ENCODE measurements around the gene MAP2K3.
"Not testable (repeated sequence)": the region's sequence is repeated elsewhere in the genome, so short reads cannot be mapped to it uniquely, and the experiment has no call there.

MAP2K3 gene

DNA sequence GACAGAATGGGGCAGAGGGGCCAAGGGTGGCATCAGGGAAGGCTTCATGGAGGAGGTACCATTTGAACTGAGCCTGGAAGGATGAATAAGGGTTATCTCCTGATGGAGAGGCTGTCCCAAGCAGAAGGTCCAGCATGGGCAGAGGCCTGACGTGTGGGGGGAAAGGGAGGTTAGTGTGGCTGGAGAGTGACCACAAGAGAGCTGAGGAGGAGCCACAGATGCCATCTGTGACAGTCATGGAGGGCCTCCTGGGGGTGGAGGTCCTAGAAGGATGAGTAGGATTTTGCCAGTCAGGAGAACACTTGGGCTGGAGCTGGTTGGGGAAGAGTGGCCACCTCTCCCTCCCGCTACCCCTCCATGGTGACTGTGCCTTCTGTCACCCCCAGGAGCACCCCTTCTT, 29.2 kb downstream of the MAP2K3 start:
- DNase-seq = not testable (repeated sequence)

DNA sequence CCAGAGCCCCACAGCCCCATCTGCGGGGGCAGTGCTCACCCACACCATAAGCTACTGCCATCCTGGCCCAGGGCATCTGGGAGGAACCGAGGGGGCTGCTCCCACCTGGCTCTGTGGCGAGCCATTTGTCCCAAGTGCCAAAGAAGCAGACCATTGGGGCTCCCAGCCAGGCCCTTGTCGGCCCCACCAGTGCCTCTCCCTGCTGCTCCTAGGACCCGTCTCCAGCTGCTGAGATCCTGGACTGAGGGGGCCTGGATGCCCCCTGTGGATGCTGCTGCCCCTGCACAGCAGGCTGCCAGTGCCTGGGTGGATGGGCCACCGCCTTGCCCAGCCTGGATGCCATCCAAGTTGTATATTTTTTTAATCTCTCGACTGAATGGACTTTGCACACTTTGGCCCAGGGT, 29.8 kb downstream of the MAP2K3 start:
- DNase-seq = not testable (repeated sequence)

DNA sequence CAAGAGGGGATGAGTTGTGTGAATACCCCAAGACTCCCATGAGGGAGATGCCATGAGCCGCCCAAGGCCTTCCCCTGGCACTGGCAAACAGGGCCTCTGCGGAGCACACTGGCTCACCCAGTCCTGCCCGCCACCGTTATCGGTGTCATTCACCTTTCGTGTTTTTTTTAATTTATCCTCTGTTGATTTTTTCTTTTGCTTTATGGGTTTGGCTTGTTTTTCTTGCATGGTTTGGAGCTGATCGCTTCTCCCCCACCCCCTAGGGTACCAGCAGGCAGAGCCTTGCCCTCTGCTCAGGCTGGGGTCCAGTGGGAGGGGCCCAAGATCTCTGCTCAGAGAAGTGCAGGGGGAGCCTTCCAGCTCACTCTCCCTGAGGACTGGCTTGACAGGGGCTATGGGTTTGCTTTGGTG, 30.2 kb downstream of the MAP2K3 start:
- DNase-seq = not testable (repeated sequence)

DNA sequence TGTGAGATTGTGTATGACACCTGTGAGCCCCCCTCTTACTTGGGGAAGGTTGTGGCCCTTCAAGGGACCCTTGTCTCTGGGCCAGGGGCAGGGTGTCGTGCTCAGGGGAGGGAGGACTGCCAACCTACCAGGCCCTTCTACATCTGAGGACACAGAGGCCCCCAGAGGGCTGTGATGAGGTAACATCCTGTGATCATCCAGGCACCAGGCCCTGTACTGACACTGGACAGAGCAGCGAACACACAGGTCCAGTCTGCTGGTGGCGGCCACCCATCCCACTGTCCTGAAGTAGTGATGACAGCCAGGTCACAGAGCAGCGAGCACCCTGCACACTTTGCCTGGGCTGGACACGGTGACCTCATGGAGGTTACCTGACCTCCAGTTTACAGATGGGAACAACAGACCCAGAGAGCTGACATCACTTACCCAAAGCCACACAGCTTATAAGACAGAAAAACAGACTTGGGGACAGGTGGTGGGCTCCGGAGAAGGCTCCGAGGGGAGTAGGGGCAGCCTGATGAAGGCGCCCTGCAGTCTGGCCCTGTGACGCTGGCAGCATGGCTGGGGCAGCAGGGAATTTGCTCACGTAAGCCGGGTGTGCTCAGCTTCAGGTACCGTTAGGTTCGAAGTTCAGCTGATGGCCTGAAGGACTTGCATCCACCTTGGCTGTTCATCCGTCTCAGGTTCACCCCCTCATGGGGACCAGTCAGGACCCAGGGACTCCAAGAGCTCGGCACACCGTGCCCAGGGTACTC, 30.9 kb downstream of the MAP2K3 start:
- DNase-seq = not testable (repeated sequence)

DNA sequence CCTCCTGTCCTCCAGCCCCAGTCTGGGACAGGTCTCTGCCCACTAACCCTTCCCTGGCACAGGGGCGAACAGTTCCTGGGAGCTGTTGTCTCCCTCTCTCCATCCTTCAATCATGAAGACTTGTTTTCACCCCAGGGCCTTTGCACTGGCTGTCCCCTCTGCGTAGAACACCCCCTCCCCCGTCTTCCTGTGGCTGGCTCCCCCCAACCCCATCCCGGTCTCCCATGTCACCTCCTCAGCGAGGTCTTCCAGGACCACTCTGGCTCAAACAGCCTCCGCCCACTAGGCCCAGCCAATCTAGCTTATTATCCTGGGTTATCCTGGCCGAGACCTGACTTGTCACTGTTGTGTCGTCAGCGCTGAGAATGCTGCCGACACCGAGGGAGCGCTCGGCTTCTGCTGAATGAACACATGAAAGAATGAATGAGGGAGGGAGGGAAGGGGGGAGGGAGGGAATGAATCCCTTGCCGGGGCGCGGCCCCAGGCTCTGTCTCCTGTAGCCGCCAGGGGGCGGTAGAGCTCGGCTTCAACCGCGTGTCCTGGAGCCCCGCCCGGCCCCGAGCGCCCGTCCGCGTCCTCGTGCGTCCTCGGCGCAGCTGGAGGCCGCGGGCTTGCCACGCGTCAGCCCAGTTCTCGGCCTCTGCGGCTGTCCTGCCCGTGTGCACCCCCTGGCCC, 31.8 kb downstream of the MAP2K3 start:
- not testable (repeated sequence) for DNase-seq

DNA sequence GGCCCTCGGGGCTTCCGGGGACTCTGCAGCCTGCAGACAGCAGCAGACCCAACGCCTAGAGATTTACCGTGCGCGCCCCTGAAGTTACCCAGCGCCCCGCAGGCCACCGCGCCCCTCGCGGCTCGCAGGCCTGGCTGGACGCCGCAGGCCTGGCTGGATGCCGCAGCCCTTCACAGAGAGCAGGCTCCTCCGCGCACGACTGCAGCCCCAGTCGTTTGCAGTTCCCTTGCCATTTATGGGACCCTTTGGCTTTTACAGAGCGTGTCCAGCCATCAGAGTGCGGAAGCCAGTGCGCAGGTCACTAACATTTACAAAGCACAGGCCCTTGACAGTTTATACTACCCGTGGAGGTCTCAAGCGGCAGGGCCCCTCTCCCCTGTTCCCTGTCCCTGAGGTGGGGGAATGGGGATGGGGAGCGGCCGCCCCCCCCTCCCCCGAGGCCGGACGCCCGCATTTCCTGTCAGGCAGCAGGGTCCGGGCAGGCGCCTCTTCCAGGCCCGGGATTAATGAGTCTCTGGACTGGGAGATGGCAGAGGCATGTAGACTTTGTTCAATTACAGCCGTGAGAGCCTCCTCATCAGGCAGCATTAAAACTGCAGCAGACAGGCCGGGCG, 32.5 kb downstream of the MAP2K3 start:
- not testable (repeated sequence) for DNase-seq

DNA sequence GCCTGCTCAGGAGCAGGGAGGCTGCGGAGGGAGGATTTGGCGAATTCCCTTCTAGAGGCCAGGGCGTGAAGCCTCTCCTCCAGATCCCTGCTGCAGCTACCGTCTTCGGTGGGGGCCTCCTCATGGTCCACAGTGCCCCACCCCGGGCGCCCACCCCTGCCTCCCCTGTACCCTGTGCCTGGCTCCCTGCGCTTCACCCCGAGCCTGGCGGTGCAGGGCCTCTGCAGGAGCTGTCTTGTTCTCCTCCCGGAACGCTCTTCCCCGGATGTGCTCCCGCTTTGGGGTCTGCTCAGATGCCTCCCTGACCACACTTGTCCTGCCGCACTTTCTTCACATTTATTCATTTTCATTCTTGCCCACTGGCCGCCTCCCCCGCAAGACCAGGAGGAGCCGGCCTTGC, 33.3 kb downstream of the MAP2K3 start:
- not testable (repeated sequence) for DNase-seq

DNA sequence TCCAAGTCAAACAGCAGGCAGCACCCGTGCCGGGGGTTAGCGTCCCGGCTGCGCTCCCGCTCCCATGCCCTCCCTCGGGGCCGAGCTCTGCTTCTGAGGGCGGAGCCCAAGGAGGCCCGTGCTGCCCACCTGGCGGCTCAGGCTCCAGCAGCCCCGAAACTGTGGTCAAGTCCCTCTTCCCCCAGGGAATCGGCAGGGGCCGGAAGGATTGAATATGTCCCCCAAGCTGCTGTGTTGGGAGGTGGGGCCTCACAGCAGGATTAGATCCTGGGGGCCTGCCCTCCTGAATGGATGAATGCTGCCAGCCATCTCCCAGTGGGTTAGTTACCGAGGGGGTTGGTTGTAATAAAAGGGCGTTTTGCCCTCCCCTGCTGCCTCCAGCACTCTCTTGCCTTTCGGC, 33.9 kb downstream of the MAP2K3 start:
- DNase-seq = no peak

DNA sequence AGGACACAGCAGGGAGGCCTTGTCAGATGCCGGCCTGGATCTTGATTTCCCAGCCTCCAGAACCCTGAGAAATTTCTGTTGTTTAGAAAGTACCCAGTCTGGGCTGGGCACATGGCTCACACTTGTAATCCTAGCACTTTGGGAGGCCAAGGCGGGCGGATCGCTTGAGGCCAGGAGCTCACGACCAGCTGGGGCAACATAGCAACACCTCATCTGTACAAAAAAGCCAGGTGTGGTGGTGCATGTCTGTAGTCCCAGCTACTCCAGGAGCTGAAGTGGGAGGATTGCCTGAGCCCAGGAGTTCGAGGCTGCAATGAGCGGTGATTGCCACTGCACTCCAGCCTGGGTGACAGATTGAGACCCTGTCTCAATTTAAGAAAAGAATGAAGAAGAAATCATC, 34.3 kb downstream of the MAP2K3 start:
- DNase-seq = not testable (repeated sequence)

DNA sequence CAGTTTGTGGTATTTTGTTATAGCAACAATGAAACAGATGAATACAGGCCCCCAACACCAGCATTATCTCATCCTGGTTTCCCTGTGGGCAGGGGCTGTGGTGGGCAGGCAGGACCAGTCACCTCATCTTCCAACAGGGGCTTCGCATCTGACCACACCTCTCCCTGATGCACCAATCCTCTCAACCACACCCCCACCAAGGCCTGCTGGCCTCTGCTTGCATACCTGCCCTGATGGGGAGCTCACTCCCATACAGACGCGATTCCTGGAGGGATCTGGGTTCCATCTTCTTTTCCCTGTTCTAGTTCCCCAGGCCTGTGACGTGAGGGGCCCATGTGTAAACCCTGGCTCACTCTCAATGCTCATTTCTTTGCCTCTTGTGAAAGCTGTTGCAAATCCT, 34.7 kb downstream of the MAP2K3 start:
- not testable (repeated sequence) for DNase-seq

DNA sequence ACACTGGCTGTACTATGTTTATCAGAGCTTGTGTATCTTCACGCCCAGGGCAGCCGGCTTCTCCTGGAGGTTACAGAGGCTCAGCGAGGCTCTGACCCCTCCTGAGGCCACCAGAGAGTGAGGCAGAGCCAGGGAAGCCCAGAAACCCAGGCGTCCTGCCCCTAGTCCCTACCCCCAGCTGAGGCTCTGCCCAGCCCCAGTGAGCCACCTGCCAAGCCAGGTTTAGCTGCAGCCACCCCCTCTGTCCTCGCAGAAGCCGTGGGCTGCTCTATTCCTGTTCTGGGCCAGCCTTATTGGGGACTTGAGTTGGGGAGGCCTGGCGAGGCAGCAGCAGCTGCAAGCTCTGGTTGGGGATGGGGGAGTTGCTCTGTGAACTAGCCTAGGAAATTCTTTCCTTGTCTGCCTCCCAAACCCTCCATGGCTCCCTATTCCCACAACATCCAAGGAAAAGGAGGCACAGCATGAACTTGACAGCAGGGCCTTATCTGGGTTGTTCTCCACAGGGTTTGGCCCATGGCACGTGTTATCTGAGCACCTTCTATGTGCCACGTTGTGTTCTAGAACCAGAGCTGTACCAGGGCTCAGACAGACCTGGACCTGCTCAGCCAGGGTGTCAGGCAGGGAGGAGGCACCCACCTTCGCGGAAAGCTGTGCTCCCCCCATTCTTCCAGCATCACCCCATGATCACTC, 35.3 kb downstream of the MAP2K3 start:
- DNase-seq = not testable (repeated sequence)

DNA sequence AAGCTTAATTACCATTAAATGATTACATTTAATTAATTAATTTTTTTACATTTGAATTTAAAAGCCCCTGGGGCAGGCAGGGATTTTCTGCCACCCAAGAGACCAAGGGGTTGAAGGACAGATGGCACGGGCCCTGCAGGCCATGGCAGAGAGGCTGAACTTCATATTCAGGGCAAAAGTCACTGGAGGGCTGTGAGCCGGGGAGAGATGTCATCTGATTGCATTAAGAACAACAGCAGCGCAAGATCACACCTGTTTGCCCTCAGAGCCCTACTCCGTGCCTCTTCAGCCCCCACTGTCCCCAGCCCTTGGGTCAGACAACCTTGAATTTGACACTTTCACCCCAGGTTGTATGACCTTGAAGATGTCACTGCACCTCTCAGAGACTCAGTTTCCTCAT, 35.9 kb downstream of the MAP2K3 start:
- not testable (repeated sequence) for DNase-seq

DNA sequence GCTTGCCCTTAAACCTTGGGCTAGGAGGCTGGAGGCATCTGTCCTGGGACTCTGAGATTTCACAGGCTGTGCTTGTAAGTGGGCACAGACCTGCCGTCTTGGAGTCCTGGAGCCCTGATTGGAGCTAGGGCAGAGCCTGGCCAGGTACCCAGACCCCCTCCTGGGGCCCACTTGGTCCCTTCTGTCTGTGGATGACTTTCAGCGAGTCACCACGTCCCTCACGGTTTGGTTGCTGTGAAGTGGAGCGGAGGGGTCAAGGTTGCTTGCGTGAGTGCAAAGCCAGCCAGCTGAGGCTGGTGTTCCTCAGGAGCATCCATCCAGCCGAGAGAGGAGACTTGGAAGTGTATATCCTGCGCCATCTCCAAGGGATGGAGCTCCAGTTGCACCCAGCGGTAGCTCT, 36.5 kb downstream of the MAP2K3 start:
- not testable (repeated sequence) for DNase-seq

DNA sequence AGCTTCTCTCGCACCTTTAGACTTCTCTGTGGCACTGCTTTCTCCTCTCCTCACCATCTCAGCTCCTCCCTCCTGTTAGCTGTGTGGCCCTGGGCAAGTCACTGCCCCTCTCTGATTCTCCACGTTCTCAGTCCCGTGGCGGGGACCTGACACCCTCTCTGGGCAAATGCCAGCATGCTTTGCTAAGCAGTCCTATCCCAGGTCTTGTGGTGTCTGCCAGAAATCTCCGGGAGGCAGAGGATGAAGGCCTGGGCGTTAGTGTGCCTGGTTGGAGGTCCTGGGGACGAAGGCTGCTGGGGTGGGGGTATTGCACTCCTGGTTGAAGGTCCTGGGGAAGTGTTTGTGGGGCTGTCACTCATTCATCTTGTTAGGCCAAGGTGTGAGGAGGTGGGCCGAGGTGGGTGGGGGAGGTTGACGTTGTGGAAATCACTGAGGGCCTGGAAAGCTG, 37.3 kb downstream of the MAP2K3 start:
- not testable (repeated sequence) for DNase-seq

DNA sequence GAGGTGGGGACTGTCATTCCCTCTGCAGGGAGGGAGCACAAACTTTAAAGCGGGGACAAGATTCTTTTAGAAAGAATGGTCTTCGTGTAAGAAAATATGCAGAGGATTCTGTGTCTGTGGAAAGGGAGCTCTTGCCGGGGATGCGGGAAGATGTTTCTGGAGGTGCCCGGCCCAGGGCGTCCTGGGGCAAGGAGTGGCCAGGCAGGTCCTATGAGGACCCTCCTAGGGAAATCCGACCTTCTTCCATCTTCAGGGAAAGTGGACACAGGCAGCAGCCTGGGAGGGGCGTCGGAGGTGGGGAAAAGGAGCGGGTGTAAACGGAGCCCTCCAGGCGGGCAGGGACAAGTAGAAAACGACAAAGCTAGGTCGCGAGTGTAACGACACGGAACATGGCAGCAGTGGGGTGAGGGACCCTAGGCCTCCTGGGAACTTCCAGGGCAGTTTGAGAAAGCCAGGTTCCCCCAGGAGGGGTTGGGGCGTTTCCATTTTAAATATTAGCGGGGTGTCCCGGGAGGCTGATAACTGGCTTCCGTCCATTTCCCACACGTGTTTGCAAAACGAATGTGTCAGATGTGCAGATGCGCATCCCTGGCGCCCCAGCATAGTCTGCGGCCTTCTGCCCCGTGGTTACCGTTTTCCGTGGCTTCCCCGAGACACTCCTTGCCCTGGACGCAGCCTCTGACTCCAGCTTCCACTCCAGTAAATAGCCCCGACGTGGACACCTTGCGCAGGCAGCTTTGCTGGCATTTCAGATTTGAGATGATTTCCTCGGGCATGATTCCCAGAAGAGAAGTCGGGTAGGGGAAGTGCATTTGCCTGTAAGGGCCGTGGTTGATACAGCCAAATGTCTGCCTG, 39.0 kb downstream of the MAP2K3 start:
- not testable (repeated sequence) for DNase-seq

DNA sequence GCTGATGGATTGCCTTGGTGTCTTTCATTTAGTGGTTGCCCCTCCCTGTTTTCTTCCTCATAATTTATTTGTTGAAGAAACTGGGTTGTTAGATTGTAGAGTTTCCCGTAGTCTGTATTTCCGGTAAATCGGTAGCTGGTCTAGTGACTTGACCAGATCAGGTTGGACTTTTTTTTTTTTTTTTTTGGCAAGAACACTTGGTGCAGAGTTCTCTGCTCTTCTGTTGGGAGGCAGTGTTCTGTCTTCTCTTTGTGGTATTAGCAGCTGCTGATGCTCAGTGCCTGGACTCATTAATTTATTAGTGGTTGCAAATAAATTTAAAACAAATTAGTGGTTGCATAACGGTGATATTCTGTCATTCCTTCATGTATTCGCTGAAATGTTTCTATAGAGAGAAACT, 40.2 kb downstream of the MAP2K3 start:
- DNase-seq = not testable (repeated sequence)

DNA sequence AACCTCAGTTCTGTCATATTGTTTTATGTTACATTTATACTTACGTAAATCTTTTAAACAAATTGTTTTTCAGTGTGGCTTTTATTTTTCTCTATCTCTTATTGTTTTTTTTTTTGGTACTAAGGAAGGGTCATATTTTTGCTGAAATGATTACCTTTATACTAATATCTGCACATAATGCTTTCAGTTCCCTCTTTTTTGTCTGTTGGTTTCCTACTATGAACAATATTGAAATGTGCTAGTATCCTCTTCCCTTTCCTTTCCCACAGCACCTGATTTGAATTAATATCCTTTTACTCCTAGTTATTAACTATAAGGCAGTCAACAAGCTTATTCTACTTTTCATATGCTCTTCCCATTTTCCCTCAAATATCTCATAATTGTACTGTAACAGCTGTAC, 43.4 kb downstream of the MAP2K3 start:
- not testable (repeated sequence) for DNase-seq

DNA sequence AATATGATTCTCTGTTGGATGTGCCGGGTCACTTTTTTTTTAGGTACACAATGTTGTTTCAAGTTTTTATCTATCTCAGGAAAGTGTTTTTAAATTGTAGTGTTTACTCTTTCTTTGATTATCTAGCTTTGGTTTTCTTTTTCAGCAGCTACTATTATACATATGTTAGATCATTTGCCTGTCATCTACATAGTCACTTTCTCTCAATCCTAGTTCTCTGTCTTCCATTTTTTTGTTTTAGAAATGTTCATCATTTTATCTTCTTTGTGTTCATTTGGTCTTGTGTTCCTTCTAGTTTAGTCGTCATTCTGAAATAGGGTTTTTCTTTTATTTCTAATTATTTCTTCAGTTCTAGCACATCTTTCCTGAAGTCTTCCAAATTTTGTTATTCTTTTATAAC, 44.3 kb downstream of the MAP2K3 start:
- DNase-seq = not testable (repeated sequence)

DNA sequence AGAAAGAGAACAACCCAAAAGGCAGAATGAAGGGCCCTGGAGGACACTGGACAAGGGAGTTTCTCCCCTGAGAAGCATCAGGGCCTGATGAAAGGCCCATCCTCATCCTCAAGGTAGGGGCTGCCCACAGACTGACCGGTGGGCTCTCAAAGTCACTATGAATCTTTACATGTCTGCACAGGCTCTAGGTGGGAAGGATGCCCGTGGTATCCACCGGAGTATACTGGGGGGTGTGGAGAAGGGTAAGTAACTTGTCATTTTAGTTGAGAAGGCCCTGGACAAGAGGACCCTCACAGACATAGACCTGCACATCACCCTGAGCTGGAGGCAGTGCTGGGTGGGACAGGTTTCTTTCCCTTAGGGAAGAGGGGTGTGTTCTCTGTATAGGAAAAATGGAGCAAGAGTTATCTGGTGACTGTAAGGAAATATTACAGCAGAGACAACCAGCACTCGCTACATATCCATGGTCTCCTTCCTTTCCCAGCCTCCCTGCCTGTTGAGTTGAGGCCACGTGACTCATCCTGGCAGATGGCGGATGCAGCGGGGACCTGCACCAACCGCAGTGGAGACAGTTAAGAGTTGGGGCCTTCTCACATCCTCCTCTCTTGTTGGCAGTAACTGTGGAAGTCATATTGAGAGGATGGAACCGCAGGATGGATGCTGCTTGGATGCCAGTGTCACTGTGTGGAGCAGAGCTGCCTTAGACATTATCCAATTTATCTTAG, 46.1 kb downstream of the MAP2K3 start:
- no peak for DNase-seq

DNA sequence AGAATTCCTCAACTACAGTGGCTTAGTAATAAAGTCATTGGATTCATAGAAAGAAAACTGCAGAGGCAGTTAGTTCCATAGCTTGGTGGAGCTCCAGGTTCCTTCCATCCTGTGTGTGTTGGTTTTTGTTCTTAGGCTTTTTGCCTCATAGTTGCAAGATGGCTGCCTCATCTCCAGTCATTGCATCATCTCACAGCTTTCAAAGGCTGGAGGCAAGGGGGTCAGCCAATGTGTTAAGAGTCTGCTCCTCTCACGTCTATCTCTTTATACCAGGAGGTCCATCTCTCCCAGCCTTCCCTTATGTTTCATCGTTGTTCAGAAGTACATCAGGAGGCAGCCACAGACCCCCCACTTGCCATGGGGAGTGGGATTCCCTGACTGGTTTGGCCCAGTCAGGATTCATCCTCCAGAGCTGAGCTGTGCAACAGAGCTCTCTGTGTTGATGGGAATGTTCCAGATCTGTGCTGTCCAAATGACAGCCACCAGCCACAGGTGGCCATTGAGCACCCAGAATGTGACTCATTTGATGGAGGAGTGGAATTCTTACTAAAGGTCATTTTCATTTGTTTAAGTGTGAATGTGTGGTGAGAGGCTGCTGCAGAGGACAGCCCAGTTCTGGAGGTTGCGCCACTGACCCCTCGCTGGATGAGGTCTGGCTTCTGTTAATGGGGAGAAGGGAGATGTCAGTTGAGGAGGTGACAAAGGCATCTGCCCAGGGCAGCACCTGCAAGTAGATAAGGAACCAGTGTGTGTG, 52.2 kb downstream of the MAP2K3 start:
- DNase-seq = not testable (repeated sequence)

Data from activated T-cell treated with anti-CD3 and anti-CD28 coated beads for 4 hours (primary cell).